Measurements from ENCODE around the gene TMEM94. TPM values are rescaled to one million over a fixed set of nuclear protein-coding genes. Genes with fewer than 3 reads are reported as not detected.

The TMEM94 gene
- total and polyA plus RNA-seq, 8 donors, result 29.9 to 64.9 (median 39.3) TPM

GRCh38 chr17:75490953-75491649 is 34.7 kb downstream of the TMEM94 start:
- WGBS, 2 donors, result 86 to 91% methylated on average over 19 of the region's 19 CpGs
- Histone ChIP-seq H3K4me1 (peaks cover 0 to 11% (median 0%) of the 10 kb centered on the region in 3 donors), H3K36me3 (peaks cover 0 to 12% (median 5%) of the 10 kb centered on the region in 3 donors), H3K27ac (no peak overlapping the region), H3K27me3 (no peaks in the 10 kb centered on the region), H3K9me3 (no peaks in the 10 kb centered on the region), H3K4me3 (no peak overlapping the region)
- intact Hi-C loops (cut with DNase I), result no loop called here
- FAIRE-seq (no peak), ATAC-seq (no peak), DNase-seq (no peak)
- TF ChIP-seq CTCF (IDR thresholded peaks at IDR 0.05), result no peak

GRCh38 chr17:75491680-75492079 is 35.2 kb downstream of the TMEM94 start:
- FAIRE-seq (no peak), DNase-seq (no peak), ATAC-seq (no peak)
- 91 to 93% methylated on average over 15 of the region's 15 CpGs for WGBS, 2 donors
- H3K27me3 ChIP-seq, result no peaks in the 10 kb centered on the region
- H3K4me1 ChIP-seq, result peaks cover 0 to 11% (median 0%) of the 10 kb centered on the region in 3 donors
- no peaks in the 10 kb centered on the region for H3K9me3 ChIP-seq
- H3K27ac ChIP-seq, result no peak overlapping the region
- peaks cover 0 to 12% (median 5%) of the 10 kb centered on the region in 3 donors for H3K36me3 ChIP-seq
- intact Hi-C loops (cut with DNase I), result no loop called here
- H3K4me3 ChIP-seq, result no peak overlapping the region
- TF ChIP-seq CTCF (IDR thresholded peaks at IDR 0.05), result no peak

GRCh38 chr17:75492555-75493168 is 36.2 kb downstream of the TMEM94 start:
- Histone ChIP-seq H3K9me3 (no peaks in the 10 kb centered on the region), H3K4me1 (peaks cover 0 to 11% (median 0%) of the 10 kb centered on the region in 3 donors), H3K27me3 (no peaks in the 10 kb centered on the region), H3K27ac (no peak overlapping the region), H3K36me3 (peaks cover 0 to 12% (median 5%) of the 10 kb centered on the region in 3 donors), H3K4me3 (no peak overlapping the region)
- no peak for TF ChIP-seq CTCF (IDR thresholded peaks at IDR 0.05)
- 89 to 93% methylated on average over 23 of the region's 23 CpGs for WGBS, 2 donors
- DNase-seq (peak in 1 of 6 donors; percentile 62), FAIRE-seq (no peak), ATAC-seq (no peak)
- intact Hi-C loops (cut with DNase I), result no loop called here

- no peak for TF ChIP-seq CTCF (IDR thresholded peaks at IDR 0.05)
- DNase-seq, result no peak
- Histone ChIP-seq H3K36me3 (peaks cover 0 to 12% (median 5%) of the 10 kb centered on the region in 3 donors), H3K9me3 (no peaks in the 10 kb centered on the region), H3K27me3 (no peaks in the 10 kb centered on the region), H3K27ac (no peak overlapping the region), H3K4me1 (peaks cover 0 to 11% (median 0%) of the 10 kb centered on the region in 3 donors), H3K4me3 (no peak overlapping the region)
- intact Hi-C loops (cut with DNase I), result no loop called here
- ATAC-seq, result no peak
- no peak for FAIRE-seq
- WGBS, 2 donors, result 94 to 95% methylated on average over 23 of the region's 23 CpGs
Observed at GRCh38 chr17:75493476-75494129, 37.2 kb downstream of the TMEM94 start.
